Tibial artery (tissue), 4 donors: Measurements from ENCODE around the gene CHAT.

ENCODE experiments used
- DNase-seq, 2 donors: peaks; one replicate each; pipeline ENCODE4 v3.0.0-alpha.2; 2019
- H3K27ac ChIP-seq, 2 donors: fragments of 200-600 bp; sonication (generic) in 1 of 2; 1 replicate in 1 of 2; 2 replicates in 1 of 2; pipeline ENCODE4 v1.5.1; 2018 to 2019; ENCODE audit warnings: mild to moderate bottlenecking in 1 of 2
- H3K27me3 ChIP-seq, 2 donors: fragments of 200-600 bp; sonication (generic) in 1 of 2; one replicate each; pipeline versions ENCODE4 v1.5.1 to v1.6.0; 2016 to 2019
- H3K36me3 ChIP-seq, 3 donors: fragments of 200-600 bp; sonication (generic) in 2 of 3; one replicate each; pipeline ENCODE4 v1.5.1; 2016 to 2019; ENCODE audit warnings: mild to moderate bottlenecking in 2 of 3
- H3K4me1 ChIP-seq, 4 donors: fragments of 200-600 bp; sonication (generic) in 2 of 4; 1 replicate in 3 of 4; 2 replicates in 1 of 4; pipeline ENCODE4 v1.5.1; 2016 to 2019
- H3K4me3 ChIP-seq, 2 donors: fragments of 200-600 bp; sonication (generic) in 1 of 2; 1 replicate in 1 of 2; 2 replicates in 1 of 2; pipeline ENCODE4 v1.5.1; 2018 to 2019; ENCODE audit warnings: mild to moderate bottlenecking in 2 of 2
- H3K9me3 ChIP-seq, 3 donors: fragments of 200-600 bp; sonication (generic) in 1 of 3; one replicate each; pipeline ENCODE4 v1.5.1; 2016 to 2019
- CTCF ChIP-seq, 2 experiments: fragments of 200-600 bp in 1 of 2; fragments of 450-650 bp in 1 of 2; IDR thresholded peaks; one replicate each; pipeline ENCODE4 v1.5.1; 2017 to 2019; ENCODE audit warnings: antibody characterized with exemption in 2 of 2, mild to moderate bottlenecking in 1 of 2, moderate library complexity in 1 of 2
- intact Hi-C: fragments of 100-400 bp; cut with DNase I; formaldehyde crosslinking; loops from one replicate; pipeline ENCODE4 v1.15.0; 2023; ENCODE audit warnings: low total_unique reads

The CHAT gene

GRCh38 chr10:49711481-49711880, 97.6 kb downstream of the CHAT start:
- no peak overlapping the region for H3K27ac ChIP-seq
- no peak for TF ChIP-seq CTCF (IDR thresholded peaks at IDR 0.05)

GRCh38 chr10:49713266-49713665, 99.4 kb downstream of the CHAT start:
- Histone ChIP-seq H3K9me3 (peaks cover 0 to 4% (median 0%) of the 10 kb centered on the region in 3 donors), H3K4me3 (no peak overlapping the region), H3K4me1 (no peaks in the 10 kb centered on the region), H3K27me3 (no peaks in the 10 kb centered on the region), H3K36me3 (no peaks in the 10 kb centered on the region), H3K27ac (no peak overlapping the region)
- intact Hi-C loops: no loop called here
- TF ChIP-seq CTCF (IDR thresholded peaks at IDR 0.05): no peak
- no peak for DNase-seq

More at GRCh38 chr10:49711481-49711880, 97.6 kb downstream of the CHAT start:
- no peak for DNase-seq
- H3K4me3 ChIP-seq: no peak overlapping the region
- H3K27me3 ChIP-seq: no peaks in the 10 kb centered on the region
- intact Hi-C loops: no loop called here
- H3K36me3 ChIP-seq: no peaks in the 10 kb centered on the region
- H3K9me3 ChIP-seq: peaks cover 0 to 4% (median 0%) of the 10 kb centered on the region in 3 donors
- H3K4me1 ChIP-seq: no peaks in the 10 kb centered on the region
